Osteoblast (primary cell): ENCODE results near the gene ENAH. TPM values are rescaled to one million over a fixed set of nuclear protein-coding genes. Genes with fewer than 3 reads are reported as not detected.

ENCODE experiments used
- DNase-seq: peaks from one replicate; pipeline ENCODE4 v3.0.0; 2011; ENCODE audit warnings: low spot score, mixed read lengths; ENCODE audit not compliant: insufficient read length; ENCODE audit errors: missing footprints
- H2AFZ ChIP-seq: 2 replicates; pipeline ENCODE4 v1.6.0; 2011; ENCODE audit warnings: mild to moderate bottlenecking, low read length
- H3K27ac ChIP-seq: 2 replicates; pipeline ENCODE4 v1.5.1; 2011; ENCODE audit warnings: mild to moderate bottlenecking, low read depth, low read length, moderate library complexity
- H3K27me3 ChIP-seq: 2 replicates; pipeline ENCODE4 v1.6.0; 2012; ENCODE audit warnings: mild to moderate bottlenecking, control low read depth, inconsistent platforms, low read length, moderate library complexity; ENCODE audit not compliant: insufficient read depth
- H3K36me3 ChIP-seq: 2 replicates; pipeline ENCODE4 v1.5.1; 2011; ENCODE audit warnings: mild to moderate bottlenecking, low read length, control low read depth, moderate library complexity; ENCODE audit not compliant: insufficient read depth
- H3K4me1 ChIP-seq: 2 replicates; pipeline ENCODE4 v1.5.1; 2011; ENCODE audit warnings: mild to moderate bottlenecking, low read length, control low read depth, moderate library complexity; ENCODE audit not compliant: insufficient read depth
- H3K4me2 ChIP-seq: 2 replicates; pipeline ENCODE4 v1.6.0; 2011; ENCODE audit warnings: mild to moderate bottlenecking, low read length; ENCODE audit not compliant: insufficient read depth
- H3K4me3 ChIP-seq: fragments of 200-600 bp; sonication (generic); 3 replicates; pipeline ENCODE4 v1.5.1; 2012; ENCODE audit warnings: mild to moderate bottlenecking, low read length, inconsistent platforms; ENCODE audit not compliant: insufficient read depth
- H3K79me2 ChIP-seq: 2 replicates; pipeline ENCODE4 v1.6.0; 2012; ENCODE audit warnings: mild to moderate bottlenecking, low read length, control low read depth, inconsistent platforms; ENCODE audit not compliant: insufficient read depth
- H3K9me3 ChIP-seq: 2 replicates; pipeline ENCODE4 v1.5.1; 2011; ENCODE audit warnings: low read depth, low read length, control low read depth
- H4K20me1 ChIP-seq: 2 replicates; pipeline ENCODE4 v1.6.0; 2012; ENCODE audit warnings: mild to moderate bottlenecking, low read length, control low read depth; ENCODE audit not compliant: insufficient read depth
- CTCF ChIP-seq: IDR thresholded peaks from 2 replicates; pipeline ENCODE4 v1.5.1; 2011; ENCODE audit warnings: mild to moderate bottlenecking, low read depth, low read length, moderate library complexity; ENCODE audit errors: extremely low read depth
- total RNA-seq: library from RNA; depleted of rRNA; stranded (reverse); fragments of >200 nt; gene quantifications from 2 replicates; pipeline ENCODE4 v1.2.3, GENCODE V29; 2012

The ENAH gene
- total RNA-seq, 1 donor = 453 TPM

GRCh38 chr1:225608014-225608796, 44.7 kb downstream of the ENAH start:
- TF ChIP-seq CTCF = no peak
- Histone ChIP-seq H2AFZ (no peak overlapping the region), H3K79me2 (peaks cover 99% of the 10 kb centered on the region), H3K4me2 (peak overlapping the region; percentile 9), H3K36me3 (no peaks in the 10 kb centered on the region), H3K4me3 (no peak overlapping the region), H4K20me1 (peaks cover 68% of the 10 kb centered on the region), H3K27me3 (no peaks in the 10 kb centered on the region), H3K4me1 (peaks cover 40% of the 10 kb centered on the region), H3K9me3 (no peaks in the 10 kb centered on the region), H3K27ac (peak overlapping the region; percentile 17)
- no peak for DNase-seq

- H3K4me3 ChIP-seq = no peak overlapping the region
- no peaks in the 10 kb centered on the region for H3K27me3 ChIP-seq
- no peaks in the 10 kb centered on the region for H3K9me3 ChIP-seq
- no peak for TF ChIP-seq CTCF
- peak overlapping the region; percentile 17 for H3K27ac ChIP-seq
- H4K20me1 ChIP-seq = peaks cover 73% of the 10 kb centered on the region
- DNase-seq = no peak
- no peaks in the 10 kb centered on the region for H3K36me3 ChIP-seq
- peaks cover 47% of the 10 kb centered on the region for H3K4me1 ChIP-seq
- peaks cover 98% of the 10 kb centered on the region for H3K79me2 ChIP-seq
- H2AFZ ChIP-seq = no peak overlapping the region
- peak overlapping the region; percentile 9 for H3K4me2 ChIP-seq
Measured at GRCh38 chr1:225607355-225607754, 45.6 kb downstream of the ENAH start.

- TF ChIP-seq CTCF = no peak
- peaks cover 98% of the 10 kb centered on the region for H3K79me2 ChIP-seq
- H3K9me3 ChIP-seq = no peaks in the 10 kb centered on the region
- peak; percentile 86 for DNase-seq
- H3K27me3 ChIP-seq = no peaks in the 10 kb centered on the region
- peak overlapping the region; percentile 60 for H3K27ac ChIP-seq
- peak overlapping the region; percentile 14 for H3K4me2 ChIP-seq
- H4K20me1 ChIP-seq = peaks cover 86% of the 10 kb centered on the region
- H2AFZ ChIP-seq = no peak overlapping the region
- H3K4me3 ChIP-seq = no peak overlapping the region
- H3K36me3 ChIP-seq = no peaks in the 10 kb centered on the region
- peaks cover 40% of the 10 kb centered on the region for H3K4me1 ChIP-seq
Measured at GRCh38 chr1:225603538-225604354, 49.2 kb downstream of the ENAH start.

GRCh38 chr1:225602590-225603206, 50.2 kb downstream of the ENAH start:
- Histone ChIP-seq H3K36me3 (no peaks in the 10 kb centered on the region), H3K27me3 (no peaks in the 10 kb centered on the region), H3K4me3 (no peak overlapping the region), H2AFZ (no peak overlapping the region), H3K79me2 (peaks cover 98% of the 10 kb centered on the region), H4K20me1 (peaks cover 89% of the 10 kb centered on the region), H3K4me2 (peak overlapping the region; percentile 14), H3K9me3 (no peaks in the 10 kb centered on the region), H3K27ac (no peak overlapping the region), H3K4me1 (peaks cover 39% of the 10 kb centered on the region)
- TF ChIP-seq CTCF = no peak
- DNase-seq = peak; percentile 55
